HG03103 (cell line): ENCODE results near the gene NTNG1.

Experiments used
- ATAC-seq: cut with Tn5 transposase; IDR thresholded peaks from one replicate; pipeline ENCODE4 v1.9.1; 2021; ENCODE audit warnings: low read depth; ENCODE audit not compliant: unreplicated experiment

Gene NTNG1

GRCh38 chr1:107309962-107310361 lies 169.1 kb downstream of the NTNG1 start:
- no peak for ATAC-seq

- no peak for ATAC-seq
These were observed 174.8 kb downstream of the NTNG1 start for GRCh38 chr1:107315652-107316051.

- ATAC-seq = no peak
These were observed 178.1 kb downstream of the NTNG1 start for GRCh38 chr1:107318932-107319331.

GRCh38 chr1:107323784-107324183 lies 182.9 kb downstream of the NTNG1 start:
- ATAC-seq = no peak

GRCh38 chr1:107326824-107327445 lies 186.1 kb downstream of the NTNG1 start:
- ATAC-seq = no peak

- ATAC-seq = no peak
These were observed 186.6 kb downstream of the NTNG1 start for GRCh38 chr1:107327446-107327845.

- no peak for ATAC-seq
These were observed 187.2 kb downstream of the NTNG1 start for GRCh38 chr1:107328087-107328486.

- ATAC-seq = no peak
These were observed 198.9 kb downstream of the NTNG1 start for GRCh38 chr1:107339775-107340174.

- ATAC-seq = no peak
These were observed 201.5 kb downstream of the NTNG1 start for GRCh38 chr1:107342316-107342715.

- no peak for ATAC-seq
These were observed 201.9 kb downstream of the NTNG1 start for GRCh38 chr1:107342768-107343167.

GRCh38 chr1:107343601-107344000 lies 202.8 kb downstream of the NTNG1 start:
- no peak for ATAC-seq

GRCh38 chr1:107344268-107344760 lies 203.5 kb downstream of the NTNG1 start:
- no peak for ATAC-seq

- ATAC-seq = no peak
These were observed 204.0 kb downstream of the NTNG1 start for GRCh38 chr1:107344836-107345235.

- no peak for ATAC-seq
These were observed 212.0 kb downstream of the NTNG1 start for GRCh38 chr1:107352850-107353249.

GRCh38 chr1:107357376-107357775 lies 216.5 kb downstream of the NTNG1 start:
- no peak for ATAC-seq

- ATAC-seq = no peak
These were observed 217.9 kb downstream of the NTNG1 start for GRCh38 chr1:107358619-107359327.

- peak; percentile 54 for ATAC-seq
These were observed 218.8 kb downstream of the NTNG1 start for GRCh38 chr1:107359472-107360241.

- no peak for ATAC-seq
These were observed 221.8 kb downstream of the NTNG1 start for GRCh38 chr1:107362468-107363140.

- no peak for ATAC-seq
These were observed 222.3 kb downstream of the NTNG1 start for GRCh38 chr1:107363154-107363553.

- no peak for ATAC-seq
These were observed 224.8 kb downstream of the NTNG1 start for GRCh38 chr1:107365527-107366240.
